ENCODE data around the gene PGAM4.

Gene PGAM4

GRCh38 chrX:77936299-77936698, 33.1 kb downstream of the PGAM4 start:
- Histone ChIP-seq H4K20me1 (ENCODE audit: insufficient read depth, low read length) (no peaks in the 10 kb centered on the region), H3K9me3 (replicated peaks; ENCODE audit: insufficient read depth, low read length) (no peaks in the 10 kb centered on the region), H3K9me2 (replicated peaks; ENCODE audit: insufficient read depth, low read length) (no peaks in the 10 kb centered on the region), H3K79me2 (ENCODE audit: low read length) (peaks cover 21% of the 10 kb centered on the region), H3K4me3 (ENCODE audit: low read length) (no peak overlapping the region), H3K36me3 (replicated peaks; ENCODE audit: insufficient read depth, low read length) (no peaks in the 10 kb centered on the region), H3K27me3 (replicated peaks; ENCODE audit: insufficient read depth, low read length) (no peaks in the 10 kb centered on the region), H3K4me2 (ENCODE audit: low read depth, low read length) (no peak overlapping the region), H3K4me1 (ENCODE audit: low read length) (no peaks in the 10 kb centered on the region), H3F3A (ENCODE audit: insufficient read depth, low read length) (no peaks in the 10 kb centered on the region), H3K27ac (ENCODE audit: low read length) (no peak overlapping the region), H3K9ac (ENCODE audit: low read length) (no peak overlapping the region), H2AFZ (ENCODE audit: low read length) (no peak overlapping the region)
- TF ChIP-seq EZH2phosphoT487 (IDR thresholded peaks at IDR 0.05; ENCODE audit: low read length) (no peak), EZH2 (optimal IDR thresholded peaks at IDR 0.05; ENCODE audit: low read depth, low read length) (no peak), CTCF (IDR thresholded peaks at IDR 0.05; ENCODE audit: low read length) (no peak)
- DNase-seq: no peak

GRCh38 chrX:77935886-77936285, 33.6 kb downstream of the PGAM4 start:
- no peak for DNase-seq
- no peaks in the 10 kb centered on the region for H4K20me1 ChIP-seq (ENCODE audit: insufficient read depth, low read length)
- no peak overlapping the region for H3K4me3 ChIP-seq (ENCODE audit: low read length)
- no peak overlapping the region for H2AFZ ChIP-seq (ENCODE audit: low read length)
- H3K9me3 ChIP-seq (replicated peaks; ENCODE audit: insufficient read depth, low read length): no peaks in the 10 kb centered on the region
- peaks cover 21% of the 10 kb centered on the region for H3K79me2 ChIP-seq (ENCODE audit: low read length)
- no peak overlapping the region for H3K9ac ChIP-seq (ENCODE audit: low read length)
- TF ChIP-seq CTCF (IDR thresholded peaks at IDR 0.05; ENCODE audit: low read length) (no peak), EZH2phosphoT487 (IDR thresholded peaks at IDR 0.05; ENCODE audit: low read length) (no peak), EZH2 (optimal IDR thresholded peaks at IDR 0.05; ENCODE audit: low read depth, low read length) (no peak)
- no peak overlapping the region for H3K4me2 ChIP-seq (ENCODE audit: low read depth, low read length)
- no peaks in the 10 kb centered on the region for H3F3A ChIP-seq (ENCODE audit: insufficient read depth, low read length)
- H3K9me2 ChIP-seq (replicated peaks; ENCODE audit: insufficient read depth, low read length): no peaks in the 10 kb centered on the region
- H3K4me1 ChIP-seq (ENCODE audit: low read length): no peaks in the 10 kb centered on the region
- H3K27me3 ChIP-seq (replicated peaks; ENCODE audit: insufficient read depth, low read length): no peaks in the 10 kb centered on the region
- H3K36me3 ChIP-seq (replicated peaks; ENCODE audit: insufficient read depth, low read length): no peaks in the 10 kb centered on the region
- H3K27ac ChIP-seq (ENCODE audit: low read length): no peak overlapping the region

- Histone ChIP-seq H3K27ac (ENCODE audit: low read length) (no peak overlapping the region), H3K4me2 (ENCODE audit: low read depth, low read length) (no peak overlapping the region), H4K20me1 (ENCODE audit: insufficient read depth, low read length) (no peaks in the 10 kb centered on the region), H3K9ac (ENCODE audit: low read length) (no peak overlapping the region), H3K4me3 (ENCODE audit: low read length) (no peak overlapping the region), H3K27me3 (replicated peaks; ENCODE audit: insufficient read depth, low read length) (no peaks in the 10 kb centered on the region), H2AFZ (ENCODE audit: low read length) (no peak overlapping the region), H3K79me2 (ENCODE audit: low read length) (peaks cover 44% of the 10 kb centered on the region), H3F3A (ENCODE audit: insufficient read depth, low read length) (0 out of 2 replicates have a peak, but pooled peaks cover 2% of the 10 kb centered on the region), H3K4me1 (ENCODE audit: low read length) (0 out of 2 replicates have a peak, but pooled peaks cover under 1% of the 10 kb centered on the region), H3K36me3 (replicated peaks; ENCODE audit: insufficient read depth, low read length) (no peaks in the 10 kb centered on the region), H3K9me2 (replicated peaks; ENCODE audit: insufficient read depth, low read length) (no peaks in the 10 kb centered on the region), H3K9me3 (replicated peaks; ENCODE audit: insufficient read depth, low read length) (no peaks in the 10 kb centered on the region)
- DNase-seq: no peak
- TF ChIP-seq EZH2phosphoT487 (IDR thresholded peaks at IDR 0.05; ENCODE audit: low read length): no peak
- no peak for TF ChIP-seq CTCF (IDR thresholded peaks at IDR 0.05; ENCODE audit: low read length)
- no peak for TF ChIP-seq EZH2 (optimal IDR thresholded peaks at IDR 0.05; ENCODE audit: low read depth, low read length)
These were observed 38.9 kb downstream of the PGAM4 start for GRCh38 chrX:77930581-77930980.

Measured in MM.1S (cell line).